Measurements from ENCODE around the gene SFT2D3. TPM values are rescaled to one million over a fixed set of nuclear protein-coding genes. Genes with fewer than 3 reads are reported as not detected.

SFT2D3 gene
- total and polyA plus RNA-seq, 2 of the 8 experiments (the other 6 are each of a cell fraction or from before 2014, with no cell fraction given): 7.3 to 10.3 TPM

- TF ChIP-seq, protein P1, sequence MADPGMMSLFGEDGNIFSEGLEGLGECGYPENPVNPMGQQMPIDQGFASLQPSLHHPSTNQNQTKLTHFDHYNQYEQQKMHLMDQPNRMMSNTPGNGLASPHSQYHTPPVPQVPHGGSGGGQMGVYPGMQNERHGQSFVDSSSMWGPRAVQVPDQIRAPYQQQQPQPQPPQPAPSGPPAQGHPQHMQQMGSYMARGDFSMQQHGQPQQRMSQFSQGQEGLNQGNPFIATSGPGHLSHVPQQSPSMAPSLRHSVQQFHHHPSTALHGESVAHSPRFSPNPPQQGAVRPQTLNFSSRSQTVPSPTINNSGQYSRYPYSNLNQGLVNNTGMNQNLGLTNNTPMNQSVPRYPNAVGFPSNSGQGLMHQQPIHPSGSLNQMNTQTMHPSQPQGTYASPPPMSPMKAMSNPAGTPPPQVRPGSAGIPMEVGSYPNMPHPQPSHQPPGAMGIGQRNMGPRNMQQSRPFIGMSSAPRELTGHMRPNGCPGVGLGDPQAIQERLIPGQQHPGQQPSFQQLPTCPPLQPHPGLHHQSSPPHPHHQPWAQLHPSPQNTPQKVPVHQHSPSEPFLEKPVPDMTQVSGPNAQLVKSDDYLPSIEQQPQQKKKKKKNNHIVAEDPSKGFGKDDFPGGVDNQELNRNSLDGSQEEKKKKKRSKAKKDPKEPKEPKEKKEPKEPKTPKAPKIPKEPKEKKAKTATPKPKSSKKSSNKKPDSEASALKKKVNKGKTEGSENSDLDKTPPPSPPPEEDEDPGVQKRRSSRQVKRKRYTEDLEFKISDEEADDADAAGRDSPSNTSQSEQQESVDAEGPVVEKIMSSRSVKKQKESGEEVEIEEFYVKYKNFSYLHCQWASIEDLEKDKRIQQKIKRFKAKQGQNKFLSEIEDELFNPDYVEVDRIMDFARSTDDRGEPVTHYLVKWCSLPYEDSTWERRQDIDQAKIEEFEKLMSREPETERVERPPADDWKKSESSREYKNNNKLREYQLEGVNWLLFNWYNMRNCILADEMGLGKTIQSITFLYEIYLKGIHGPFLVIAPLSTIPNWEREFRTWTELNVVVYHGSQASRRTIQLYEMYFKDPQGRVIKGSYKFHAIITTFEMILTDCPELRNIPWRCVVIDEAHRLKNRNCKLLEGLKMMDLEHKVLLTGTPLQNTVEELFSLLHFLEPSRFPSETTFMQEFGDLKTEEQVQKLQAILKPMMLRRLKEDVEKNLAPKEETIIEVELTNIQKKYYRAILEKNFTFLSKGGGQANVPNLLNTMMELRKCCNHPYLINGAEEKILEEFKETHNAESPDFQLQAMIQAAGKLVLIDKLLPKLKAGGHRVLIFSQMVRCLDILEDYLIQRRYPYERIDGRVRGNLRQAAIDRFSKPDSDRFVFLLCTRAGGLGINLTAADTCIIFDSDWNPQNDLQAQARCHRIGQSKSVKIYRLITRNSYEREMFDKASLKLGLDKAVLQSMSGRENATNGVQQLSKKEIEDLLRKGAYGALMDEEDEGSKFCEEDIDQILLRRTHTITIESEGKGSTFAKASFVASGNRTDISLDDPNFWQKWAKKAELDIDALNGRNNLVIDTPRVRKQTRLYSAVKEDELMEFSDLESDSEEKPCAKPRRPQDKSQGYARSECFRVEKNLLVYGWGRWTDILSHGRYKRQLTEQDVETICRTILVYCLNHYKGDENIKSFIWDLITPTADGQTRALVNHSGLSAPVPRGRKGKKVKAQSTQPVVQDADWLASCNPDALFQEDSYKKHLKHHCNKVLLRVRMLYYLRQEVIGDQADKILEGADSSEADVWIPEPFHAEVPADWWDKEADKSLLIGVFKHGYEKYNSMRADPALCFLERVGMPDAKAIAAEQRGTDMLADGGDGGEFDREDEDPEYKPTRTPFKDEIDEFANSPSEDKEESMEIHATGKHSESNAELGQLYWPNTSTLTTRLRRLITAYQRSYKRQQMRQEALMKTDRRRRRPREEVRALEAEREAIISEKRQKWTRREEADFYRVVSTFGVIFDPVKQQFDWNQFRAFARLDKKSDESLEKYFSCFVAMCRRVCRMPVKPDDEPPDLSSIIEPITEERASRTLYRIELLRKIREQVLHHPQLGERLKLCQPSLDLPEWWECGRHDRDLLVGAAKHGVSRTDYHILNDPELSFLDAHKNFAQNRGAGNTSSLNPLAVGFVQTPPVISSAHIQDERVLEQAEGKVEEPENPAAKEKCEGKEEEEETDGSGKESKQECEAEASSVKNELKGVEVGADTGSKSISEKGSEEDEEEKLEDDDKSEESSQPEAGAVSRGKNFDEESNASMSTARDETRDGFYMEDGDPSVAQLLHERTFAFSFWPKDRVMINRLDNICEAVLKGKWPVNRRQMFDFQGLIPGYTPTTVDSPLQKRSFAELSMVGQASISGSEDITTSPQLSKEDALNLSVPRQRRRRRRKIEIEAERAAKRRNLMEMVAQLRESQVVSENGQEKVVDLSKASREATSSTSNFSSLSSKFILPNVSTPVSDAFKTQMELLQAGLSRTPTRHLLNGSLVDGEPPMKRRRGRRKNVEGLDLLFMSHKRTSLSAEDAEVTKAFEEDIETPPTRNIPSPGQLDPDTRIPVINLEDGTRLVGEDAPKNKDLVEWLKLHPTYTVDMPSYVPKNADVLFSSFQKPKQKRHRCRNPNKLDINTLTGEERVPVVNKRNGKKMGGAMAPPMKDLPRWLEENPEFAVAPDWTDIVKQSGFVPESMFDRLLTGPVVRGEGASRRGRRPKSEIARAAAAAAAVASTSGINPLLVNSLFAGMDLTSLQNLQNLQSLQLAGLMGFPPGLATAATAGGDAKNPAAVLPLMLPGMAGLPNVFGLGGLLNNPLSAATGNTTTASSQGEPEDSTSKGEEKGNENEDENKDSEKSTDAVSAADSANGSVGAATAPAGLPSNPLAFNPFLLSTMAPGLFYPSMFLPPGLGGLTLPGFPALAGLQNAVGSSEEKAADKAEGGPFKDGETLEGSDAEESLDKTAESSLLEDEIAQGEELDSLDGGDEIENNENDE (IDR thresholded peaks at IDR 0.05; ENCODE audit: insufficient replicate concordance, low read length): no peak
- TF ChIP-seq PHF8 (conservative IDR thresholded peaks at IDR 0.05; ENCODE audit: low read depth, low read length) (no peak), CHD2 (IDR thresholded peaks at IDR 0.05; ENCODE audit: low read length) (no peak), FOSL1 (IDR thresholded peaks at IDR 0.05; ENCODE audit: insufficient read depth, low read depth, low read length) (no peak), EZH2 (IDR thresholded peaks at IDR 0.05; ENCODE audit: low read depth, low read length, severe bottlenecking) (no peak), TCF12 (IDR thresholded peaks at IDR 0.05; ENCODE audit: low read depth, low read length) (no peak), ASH2L (IDR thresholded peaks at IDR 0.05; ENCODE audit: low read length) (no peak), YY1 (IDR thresholded peaks at IDR 0.05; ENCODE audit: low read depth, low read length) (no peak), SP4 (IDR thresholded peaks at IDR 0.05; ENCODE audit: low read length) (no peak), HDAC6 (IDR thresholded peaks at IDR 0.05; ENCODE audit: low read depth, low read length) (no peak)
These were observed 25.0 kb downstream of the SFT2D3 start (continued) for GRCh38 chr2:127726158-127726880.

Data from H1 (cell line).